A549 (cell line): ENCODE data around the gene KLHL29. TPM values are rescaled to one million over a fixed set of nuclear protein-coding genes. Genes with fewer than 3 reads are reported as not detected.

Experiments
- ATAC-seq, 2 experiments: fragments of 200-7000 bp in 1 of 2; fragments of >200 bp in 1 of 2; cut with Nextera tagmentation in 1 of 2; cut with Tn5 transposase in 1 of 2; 3 replicates each; pipeline versions ENCODE4 v1.8.0 to v1.9.1; 2018 to 2020; ENCODE audit warnings: mild to moderate bottlenecking in 1 of 2, moderate library complexity in 1 of 2
- CTCF ChIA-PET: fragments of 300-600 bp; sonication (Branson Sonifier 250); formaldehyde crosslinking; extraction: SDS; loops from one replicate; lab custom pipeline; 2021; ENCODE audit warnings: antibody characterized with exemption, inconsistent platforms; lab: Yijun Ruan, JAX
- POLR2A ChIA-PET: fragments of 350-600 bp; formaldehyde crosslinking; extraction: SDS; loops from one replicate; lab custom pipeline; 2021; ENCODE audit warnings: antibody characterized with exemption, inconsistent platforms; lab: Yijun Ruan, JAX
- DNase-seq, 2 experiments: peaks; one replicate each; pipeline versions ENCODE4 v3.0.0 to v3.0.0-alpha.2; 2011 to 2016; ENCODE audit warnings: low read depth in 1 of 2, low spot score in 1 of 2
- FAIRE-seq: peaks from 2 replicates; lab custom pipeline; 2011; peaks lifted over from hg19 to GRCh38; lab: Jason Lieb, UNC
- H3K27ac ChIP-seq, 2 experiments: fragments of >200 bp; sonication (Bioruptor Twin); formaldehyde crosslinking; 3 replicates each; pipeline ENCODE4 v1.5.1; 2016 to 2017
- H3K4me1 ChIP-seq: fragments of >200 bp; sonication (Bioruptor Twin); formaldehyde crosslinking; 3 replicates; pipeline ENCODE4 v1.6.1; 2016
- H3K4me2 ChIP-seq: fragments of >200 bp; sonication (Bioruptor Twin); formaldehyde crosslinking; 3 replicates; pipeline ENCODE4 v1.6.1; 2016
- H3K4me3 ChIP-seq: fragments of >200 bp; sonication (Bioruptor Twin); formaldehyde crosslinking; 3 replicates; pipeline ENCODE4 v1.5.1; 2016
- H3K9me3 ChIP-seq: fragments of >200 bp; sonication (Bioruptor Twin); formaldehyde crosslinking; 3 replicates; pipeline ENCODE4 v1.6.1; 2016
- ATOH8 ChIP-seq: fragments of 250-450 bp; sonication (Bioruptor Pico); IDR thresholded peaks from 2 replicates; pipeline ENCODE4 v1.5.0; 2020; ENCODE audit warnings: low read depth, mild to moderate bottlenecking, moderate library complexity
- CBX8 ChIP-seq: fragments of 200-600 bp; sonication (generic); IDR thresholded peaks from 2 replicates; pipeline ENCODE4 v1.6.1; 2016
- CEBPB ChIP-seq, 2 experiments: fragments of >200 bp in 1 of 2; sonication (Bioruptor Twin) in 1 of 2; formaldehyde crosslinking in 1 of 2; IDR thresholded peaks; 2 replicates each; pipeline ENCODE4 v1.6.1; 2012 to 2016
- CHD2 ChIP-seq: fragments of 150-350 bp; IDR thresholded peaks from 2 replicates; pipeline ENCODE4 v1.6.1; 2014; ENCODE audit warnings: low read length; ENCODE audit not compliant: partially characterized antibody
- CHD4 ChIP-seq: fragments of 200-600 bp; sonication (generic); IDR thresholded peaks from 2 replicates; pipeline ENCODE4 v1.6.1; 2016; ENCODE audit warnings: antibody characterized with exemption, mild to moderate bottlenecking, borderline replicate concordance
- EHMT2 ChIP-seq: fragments of 200-600 bp; sonication (generic); IDR thresholded peaks from 2 replicates; pipeline ENCODE4 v1.6.1; 2016; ENCODE audit warnings: antibody characterized with exemption, low read depth, mild to moderate bottlenecking, moderate library complexity
- FOXS1 ChIP-seq: fragments of 250-450 bp; sonication (Bioruptor Pico); IDR thresholded peaks from 2 replicates; pipeline ENCODE4 v1.5.0; 2020; ENCODE audit warnings: mild to moderate bottlenecking, moderate library complexity
- GATA3 ChIP-seq: IDR thresholded peaks from 2 replicates; pipeline ENCODE4 v1.6.1; 2012; ENCODE audit warnings: borderline replicate concordance
- HDAC2 ChIP-seq: fragments of 200-600 bp; sonication (generic); IDR thresholded peaks from 2 replicates; pipeline ENCODE4 v1.6.1; 2016
- HES2 ChIP-seq: fragments of >200 bp; sonication (Bioruptor Twin); formaldehyde crosslinking; IDR thresholded peaks from 2 replicates; pipeline ENCODE4 v1.6.1; 2016
- HMGXB4 ChIP-seq: fragments of 250-450 bp; sonication (Bioruptor Pico); IDR thresholded peaks from 2 replicates; pipeline ENCODE4 v1.5.0; 2021; ENCODE audit warnings: mild to moderate bottlenecking, moderate library complexity, borderline replicate concordance
- HOXA7 ChIP-seq: fragments of 250-450 bp; sonication (Bioruptor Pico); IDR thresholded peaks from 2 replicates; pipeline ENCODE4 v1.5.0; 2020; ENCODE audit warnings: mild to moderate bottlenecking, moderate library complexity
- JUN ChIP-seq, 2 experiments: fragments of >200 bp; sonication (Bioruptor Twin); formaldehyde crosslinking; IDR thresholded peaks; 2 replicates in 1 of 2; 3 replicates in 1 of 2; pipeline ENCODE4 v1.6.1; 2016 to 2017
- MAX ChIP-seq: IDR thresholded peaks from 2 replicates; pipeline ENCODE4 v1.6.1; 2012
- MYC ChIP-seq: IDR thresholded peaks from 2 replicates; pipeline ENCODE4 v1.6.1; 2012; ENCODE audit warnings: mild to moderate bottlenecking, inconsistent platforms, low read length, improper control_type of control experiment, borderline replicate concordance
- RARB ChIP-seq: fragments of 250-450 bp; sonication (Bioruptor Pico); IDR thresholded peaks from 2 replicates; pipeline ENCODE4 v1.8.0; 2021; ENCODE audit warnings: mild to moderate bottlenecking, moderate library complexity
- RCOR1 ChIP-seq: fragments of 150-350 bp; IDR thresholded peaks from 2 replicates; pipeline ENCODE4 v1.6.1; 2014; ENCODE audit warnings: antibody characterized with exemption, low read length, low read depth
- REST ChIP-seq: fragments of 200-600 bp; sonication (generic); IDR thresholded peaks from 2 replicates; pipeline ENCODE4 v1.6.1; 2016; ENCODE audit warnings: antibody characterized with exemption, mild to moderate bottlenecking, moderate library complexity
- RFX5 ChIP-seq: fragments of 450-650 bp; IDR thresholded peaks from 2 replicates; pipeline ENCODE4 v1.7.1; 2014; ENCODE audit warnings: antibody characterized with exemption, mild to moderate bottlenecking, moderate library complexity
- SMC3 ChIP-seq: fragments of >200 bp; sonication (Bioruptor Twin); formaldehyde crosslinking; IDR thresholded peaks from 3 replicates; pipeline ENCODE4 v1.6.1; 2018; ENCODE audit warnings: inconsistent platforms
- SREBF2 ChIP-seq: fragments of 450-650 bp; IDR thresholded peaks from 2 replicates; pipeline ENCODE4 v1.6.1; 2014; ENCODE audit warnings: mild to moderate bottlenecking, moderate library complexity
- TFCP2L1 ChIP-seq: fragments of 250-450 bp; sonication (Bioruptor Pico); IDR thresholded peaks from 2 replicates; pipeline ENCODE4 v1.5.0; 2021; ENCODE audit warnings: mild to moderate bottlenecking
- TP53 ChIP-seq: fragments of 250-450 bp; sonication (Bioruptor Pico); IDR thresholded peaks from 2 replicates; pipeline ENCODE4 v1.5.0; 2021; ENCODE audit warnings: mild to moderate bottlenecking, moderate library complexity
- USF2 ChIP-seq: fragments of 450-650 bp; IDR thresholded peaks from 2 replicates; pipeline ENCODE4 v1.6.1; 2014; ENCODE audit warnings: antibody characterized with exemption
- ZNF302 ChIP-seq: fragments of 250-450 bp; sonication (Bioruptor Pico); IDR thresholded peaks from 2 replicates; pipeline ENCODE4 v1.9.0; 2021; ENCODE audit warnings: inconsistent platforms, mild to moderate bottlenecking, moderate library complexity
- WGBS: methylation state at CpG from one replicate; pipeline ENCODE4 v1.1.6; 2017; ENCODE audit errors: missing lambda C conversion rate; 5-methylcytosine and 5-hydroxymethylcytosine counted together
- polyA plus RNA-seq, 4 experiments: library from polyadenylated mRNA; depleted of rRNA in 3 of 4; stranded (reverse); fragments of >200 nt; fragmentation: RNase III in 1 of 4; extraction: RNeasy Plus Mini Kit Qiagen cat#74134 plus additional on column Dnase treatment in 1 of 4; gene quantifications; 2 replicates in 3 of 4; 3 replicates in 1 of 4; pipeline ENCODE4 v1.2.3, GENCODE V29; 2011 to 2017

The KLHL29 gene
- polyA plus RNA-seq, 2 of the 4 experiments (the other 2 are of a cell fraction), result 1.3 to 2.5 TPM

GRCh38 chr2:23574919-23575654, 190.1 kb downstream of the KLHL29 start (continued):
- TF ChIP-seq HDAC2 (no peak), TFCP2L1 (CRISPR knock-in tag) (no peak), MAX (no peak), RFX5 (no peak), TP53 (CRISPR knock-in tag) (no peak), HES2 (no peak), FOXS1 (CRISPR knock-in tag) (no peak), ATOH8 (no peak), SMC3 (no peak), JUN (IDR thresholded peaks at IDR 0.05) (no peak)
- TF ChIP-seq, all 56 proteins: peak for 0

GRCh38 chr2:23578964-23579671, 194.1 kb downstream of the KLHL29 start:
- CTCF ChIA-PET, result interaction anchor here (1.3 to 1.6 kb wide), 3 partner anchors 10 to 13 kb away, joined by 3 to 5 read pairs (median 4); no protein-coding TSS in a partner anchor

More at GRCh38 chr2:23578964-23579671, 194.1 kb downstream of the KLHL29 start:
- DNase-seq (no peak), ATAC-seq (no peak), FAIRE-seq (no peak)
- Histone ChIP-seq H3K4me2 (no peak overlapping the region), H3K27ac (no peak overlapping the region), H3K9me3 (no peaks in the 10 kb centered on the region), H3K4me3 (no peak overlapping the region), H3K4me1 (no peaks in the 10 kb centered on the region)
- no peak for TF ChIP-seq REST
- TF ChIP-seq ZNF302 (CRISPR knock-in tag), result no peak
- no peak for TF ChIP-seq TFCP2L1 (CRISPR knock-in tag)
- no peak for TF ChIP-seq CHD2
- no peak for TF ChIP-seq SREBF2
- no peak for TF ChIP-seq CEBPB (IDR thresholded peaks at IDR 0.05)
- no peak for TF ChIP-seq HMGXB4
- no peak for TF ChIP-seq CHD4
- TF ChIP-seq CBX8, result no peak
- no peak for TF ChIP-seq RARB
- no peak for TF ChIP-seq EHMT2
- TF ChIP-seq GATA3, result no peak
- TF ChIP-seq SMC3, result no peak
- TF ChIP-seq USF2, result no peak
- no peak for TF ChIP-seq HOXA7 (CRISPR knock-in tag)
- no peak for TF ChIP-seq RCOR1
- TF ChIP-seq MYC, result no peak
- POLR2A ChIA-PET, result no interaction called here
- 82% methylated on average over 11 of the region's 11 CpGs for WGBS
